ENCODE results near the gene NSDHL. TPM values are rescaled to one million over a fixed set of nuclear protein-coding genes. Genes with fewer than 3 reads are reported as not detected.
A peak's percentile ranks its signal among the peaks of the same experiment; 100 is the strongest.

Gene NSDHL
- polyA plus RNA-seq, 12 donors = 9.8 to 18.0 (median 12.1) TPM; not detected in 1

- DNase-seq = peak; percentile 40
Measured at GRCh38 chrX:152892999-152893891, 62.4 kb downstream of the NSDHL start.

- DNase-seq = no peak
Measured at GRCh38 chrX:152893980-152894610, 63.2 kb downstream of the NSDHL start.

GRCh38 chrX:152895121-152895520 is 64.3 kb downstream of the NSDHL start:
- DNase-seq = no peak

GRCh38 chrX:152895724-152896420 is 65.0 kb downstream of the NSDHL start:
- DNase-seq = no peak

GRCh38 chrX:152896450-152896849 is 65.6 kb downstream of the NSDHL start:
- no peak for DNase-seq

- DNase-seq = peak; percentile 62
Measured at GRCh38 chrX:152897222-152898131, 66.6 kb downstream of the NSDHL start, which contains the start of gene ZNF185. Gene ZNF185, plus strand, starts transcription at chrX:152898067. Its CDS starts 16,423 bp downstream, at chrX:152914490.

GRCh38 chrX:152898442-152898841 is 67.6 kb downstream of the NSDHL start:
- no peak for DNase-seq

GRCh38 chrX:152899111-152899873 is 68.4 kb downstream of the NSDHL start:
- no peak for DNase-seq

- DNase-seq = no peak
Measured at GRCh38 chrX:152899874-152900719, 69.2 kb downstream of the NSDHL start.

- DNase-seq = no peak
Measured at GRCh38 chrX:152900937-152901445, 70.1 kb downstream of the NSDHL start.

- no peak for DNase-seq
Measured at GRCh38 chrX:152901816-152902501, 71.1 kb downstream of the NSDHL start.

- no peak for DNase-seq
Measured at GRCh38 chrX:152902502-152902820, 71.6 kb downstream of the NSDHL start.

GRCh38 chrX:152903589-152903988 is 72.7 kb downstream of the NSDHL start:
- DNase-seq = no peak

GRCh38 chrX:152904151-152905080 is 73.6 kb downstream of the NSDHL start:
- no peak for DNase-seq

- no peak for DNase-seq
Measured at GRCh38 chrX:152905081-152905420, 74.2 kb downstream of the NSDHL start.

- no peak for DNase-seq
Measured at GRCh38 chrX:152907084-152907651, 76.3 kb downstream of the NSDHL start.

- no peak for DNase-seq
Measured at GRCh38 chrX:152908486-152908885, 77.6 kb downstream of the NSDHL start.

All from muscle of arm (tissue), 12 donors.